DND-41 (cell line): ENCODE results near the gene UNK.

Source experiments
- ATAC-seq: fragments of 200-7000 bp; cut with Tn5 transposase; 3 replicates; pipeline ENCODE4 v1.9.1; 2021; ENCODE audit warnings: low read depth; ENCODE audit not compliant: insufficient read depth
- DNase-seq: peaks from one replicate; pipeline ENCODE4 v3.0.0-alpha.2; 2020
- H2AFZ ChIP-seq: 2 replicates; pipeline ENCODE4 v1.6.0; 2012; ENCODE audit warnings: low read depth, low read length
- H3K27ac ChIP-seq: 2 replicates; pipeline ENCODE4 v1.5.1; 2012; ENCODE audit warnings: low read length, inconsistent platforms
- H3K27me3 ChIP-seq: fragments of 200-600 bp; sonication (generic); 2 replicates; pipeline ENCODE4 v1.6.0; 2012; ENCODE audit warnings: low read length, mild to moderate bottlenecking, inconsistent platforms; ENCODE audit not compliant: insufficient read depth, poor library complexity
- H3K36me3 ChIP-seq: 2 replicates; pipeline ENCODE4 v1.5.1; 2012; ENCODE audit warnings: low read length, inconsistent platforms; ENCODE audit not compliant: insufficient read depth
- H3K4me1 ChIP-seq: 2 replicates; pipeline ENCODE4 v1.5.1; 2012; ENCODE audit warnings: mild to moderate bottlenecking, low read length; ENCODE audit not compliant: insufficient read depth
- H3K4me2 ChIP-seq: 2 replicates; pipeline ENCODE4 v1.6.0; 2012; ENCODE audit warnings: mild to moderate bottlenecking, moderate library complexity, low read length, inconsistent platforms; ENCODE audit not compliant: insufficient read depth
- H3K4me3 ChIP-seq, 2 experiments: fragments of 200-600 bp in 1 of 2; shearing (Covaris generic) in 1 of 2; 2 replicates each; pipeline ENCODE4 v1.5.1; 2012 to 2016; ENCODE audit warnings: inconsistent platforms in 2 of 2, low read length in 2 of 2, mild to moderate bottlenecking in 2 of 2, low read depth in 1 of 2, moderate library complexity in 1 of 2
- H3K79me2 ChIP-seq: 2 replicates; pipeline ENCODE4 v1.6.0; 2012; ENCODE audit warnings: low read length, inconsistent platforms; ENCODE audit not compliant: insufficient read depth
- H3K9ac ChIP-seq: 2 replicates; pipeline ENCODE4 v1.6.0; 2012; ENCODE audit warnings: low read depth, mild to moderate bottlenecking, inconsistent platforms, low read length, moderate library complexity
- H3K9me3 ChIP-seq: 2 replicates; pipeline ENCODE4 v1.5.1; 2012; ENCODE audit warnings: low read length, moderate library complexity, mild to moderate bottlenecking, inconsistent platforms; ENCODE audit not compliant: insufficient read depth, severe bottlenecking
- H4K20me1 ChIP-seq: 2 replicates; pipeline ENCODE4 v1.6.0; 2012; ENCODE audit warnings: low read length; ENCODE audit not compliant: insufficient read depth
- EZH2 ChIP-seq: IDR thresholded peaks from 3 replicates; pipeline ENCODE4 v1.6.1; 2012; ENCODE audit warnings: borderline replicate concordance, low read depth, mild to moderate bottlenecking, moderate library complexity, low read length, inconsistent platforms; ENCODE audit not compliant: severe bottlenecking
- TF ChIP-seq, protein P1 (sequence below): IDR thresholded peaks from 2 replicates; pipeline ENCODE4 v1.5.1; 2012; ENCODE audit warnings: borderline replicate concordance, low read length, moderate library complexity, mild to moderate bottlenecking; ENCODE audit not compliant: poor library complexity, severe bottlenecking; ENCODE audit errors: extremely low read depth

UNK gene

DNA sequence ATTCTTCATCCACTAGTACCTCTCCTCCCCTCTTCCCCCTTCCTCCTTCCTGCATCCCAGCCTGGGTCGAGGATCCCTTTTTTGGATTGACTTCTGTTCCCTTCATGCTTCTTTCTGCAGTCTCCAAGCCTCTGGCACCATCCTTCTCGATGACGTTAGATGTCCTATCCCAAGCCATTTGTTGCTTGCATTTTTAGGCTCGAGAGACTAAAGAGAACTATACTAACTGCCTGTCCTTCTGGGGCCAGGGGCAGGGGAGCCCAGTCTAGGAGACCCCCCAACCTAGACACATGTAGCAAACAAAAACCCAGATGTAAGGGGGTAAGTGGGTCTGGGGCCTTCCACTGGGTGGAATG lies 23.9 kb downstream of the UNK start:
- Histone ChIP-seq H3K36me3 (peaks cover 62% of the 10 kb centered on the region), H3K79me2 (peaks cover 48% of the 10 kb centered on the region), H3K4me1 (no peaks in the 10 kb centered on the region), H3K4me2 (no peak overlapping the region), H3K4me3 (no peak overlapping the region), H3K27me3 (no peaks in the 10 kb centered on the region), H2AFZ (no peak overlapping the region), H3K27ac (no peak overlapping the region), H4K20me1 (peaks cover 33% of the 10 kb centered on the region), H3K9ac (no peak overlapping the region), H3K9me3 (no peaks in the 10 kb centered on the region)
- TF ChIP-seq, protein P1, sequence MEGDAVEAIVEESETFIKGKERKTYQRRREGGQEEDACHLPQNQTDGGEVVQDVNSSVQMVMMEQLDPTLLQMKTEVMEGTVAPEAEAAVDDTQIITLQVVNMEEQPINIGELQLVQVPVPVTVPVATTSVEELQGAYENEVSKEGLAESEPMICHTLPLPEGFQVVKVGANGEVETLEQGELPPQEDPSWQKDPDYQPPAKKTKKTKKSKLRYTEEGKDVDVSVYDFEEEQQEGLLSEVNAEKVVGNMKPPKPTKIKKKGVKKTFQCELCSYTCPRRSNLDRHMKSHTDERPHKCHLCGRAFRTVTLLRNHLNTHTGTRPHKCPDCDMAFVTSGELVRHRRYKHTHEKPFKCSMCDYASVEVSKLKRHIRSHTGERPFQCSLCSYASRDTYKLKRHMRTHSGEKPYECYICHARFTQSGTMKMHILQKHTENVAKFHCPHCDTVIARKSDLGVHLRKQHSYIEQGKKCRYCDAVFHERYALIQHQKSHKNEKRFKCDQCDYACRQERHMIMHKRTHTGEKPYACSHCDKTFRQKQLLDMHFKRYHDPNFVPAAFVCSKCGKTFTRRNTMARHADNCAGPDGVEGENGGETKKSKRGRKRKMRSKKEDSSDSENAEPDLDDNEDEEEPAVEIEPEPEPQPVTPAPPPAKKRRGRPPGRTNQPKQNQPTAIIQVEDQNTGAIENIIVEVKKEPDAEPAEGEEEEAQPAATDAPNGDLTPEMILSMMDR = no peak
- no peak for TF ChIP-seq EZH2
- DNase-seq (no peak), ATAC-seq (no peak)

DNA sequence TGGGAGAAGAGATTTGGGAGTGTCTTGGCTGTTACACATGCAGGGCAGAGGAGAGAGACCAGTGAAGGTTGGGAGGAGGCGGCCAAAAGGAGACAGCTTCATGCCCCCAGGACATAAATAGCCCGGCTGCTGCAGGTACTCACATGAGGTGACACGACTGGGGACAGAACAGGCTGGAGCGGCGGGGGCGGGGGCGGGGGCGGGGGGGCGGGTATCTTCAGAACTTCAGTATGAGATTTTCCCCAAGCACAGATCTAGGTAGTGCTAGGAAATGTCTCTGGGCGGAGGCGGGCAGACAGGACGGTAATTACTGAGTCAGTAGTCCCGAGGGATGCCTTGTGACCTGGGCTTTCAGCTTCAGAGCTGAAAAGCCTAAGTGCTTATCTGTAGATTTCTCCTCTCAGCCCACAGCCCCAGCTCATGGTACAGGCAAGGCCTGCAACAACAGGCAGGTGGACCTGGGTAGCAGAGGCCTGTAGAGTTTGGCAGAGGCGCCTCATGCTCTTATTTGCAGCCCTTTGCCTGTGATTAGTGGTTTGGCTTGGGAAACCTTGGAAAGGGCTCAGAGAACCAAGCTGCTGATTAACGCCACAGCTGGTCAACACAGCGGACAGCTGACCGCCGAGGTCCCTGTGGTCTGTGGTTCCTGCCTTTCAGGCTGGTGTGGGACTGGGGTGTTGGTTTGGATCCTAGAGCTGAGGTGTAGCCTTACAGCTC lies 24.5 kb downstream of the UNK start:
- DNase-seq = no peak
- Histone ChIP-seq H3K79me2 (peaks cover 43% of the 10 kb centered on the region), H3K9me3 (no peaks in the 10 kb centered on the region), H2AFZ (no peak overlapping the region), H3K4me1 (no peaks in the 10 kb centered on the region), H3K9ac (no peak overlapping the region), H3K27me3 (no peaks in the 10 kb centered on the region), H3K4me2 (no peak overlapping the region), H3K27ac (no peak overlapping the region), H3K4me3 (no peak overlapping the region), H3K36me3 (peaks cover 62% of the 10 kb centered on the region), H4K20me1 (peaks cover 32% of the 10 kb centered on the region)
- ATAC-seq = no peak
- TF ChIP-seq, protein P1 = no peak
- no peak for TF ChIP-seq EZH2

DNA sequence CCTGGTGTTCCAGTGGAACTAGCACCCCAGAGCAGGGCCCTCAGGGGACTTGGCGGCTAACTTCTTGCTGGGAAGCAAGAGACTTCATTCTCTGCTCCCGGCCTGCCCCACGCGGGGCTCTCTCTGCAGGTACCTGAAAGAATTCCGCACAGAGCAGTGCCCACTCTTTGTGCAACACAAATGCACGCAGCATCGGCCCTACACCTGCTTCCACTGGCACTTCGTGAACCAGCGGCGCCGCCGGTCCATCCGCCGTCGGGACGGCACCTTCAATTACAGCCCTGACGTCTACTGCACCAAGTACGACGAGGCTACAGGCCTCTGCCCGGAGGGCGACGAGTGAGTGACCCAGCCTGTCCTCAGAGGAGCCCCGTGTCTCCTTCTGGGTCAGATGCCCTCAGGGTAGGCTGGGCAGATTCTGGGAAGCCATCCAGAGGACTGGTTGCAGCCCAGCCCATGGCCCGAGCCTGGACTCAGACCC lies 25.1 kb downstream of the UNK start:
- H2AFZ ChIP-seq = no peak overlapping the region
- H3K9ac ChIP-seq = no peak overlapping the region
- no peak for TF ChIP-seq EZH2
- TF ChIP-seq, protein P1 = no peak

More for the DNA sequence above, 25.1 kb downstream of the UNK start:
- Histone ChIP-seq H3K9me3 (no peaks in the 10 kb centered on the region), H3K4me2 (no peak overlapping the region), H3K79me2 (peaks cover 39% of the 10 kb centered on the region), H3K27me3 (no peaks in the 10 kb centered on the region), H3K36me3 (peaks cover 68% of the 10 kb centered on the region), H3K4me1 (no peaks in the 10 kb centered on the region), H3K4me3 (no peak overlapping the region), H4K20me1 (peaks cover 32% of the 10 kb centered on the region), H3K27ac (no peak overlapping the region)
- DNase-seq = no peak
- no peak for ATAC-seq
